K562 (cell line): ENCODE measurements around the gene PUSL1. TPM values are rescaled to one million over a fixed set of nuclear protein-coding genes. Genes with fewer than 3 reads are reported as not detected.
A peak's percentile ranks its signal among the peaks of the same experiment; 100 is the strongest.

ENCODE experiments used
- BCOR ChIP-seq: fragments of 450-650 bp; IDR thresholded peaks from 2 replicates; pipeline ENCODE4 v1.6.1; 2016
- CCNT2 ChIP-seq: IDR thresholded peaks from 2 replicates; pipeline ENCODE4 v1.6.1; 2011; ENCODE audit warnings: borderline replicate concordance, low read depth, mild to moderate bottlenecking, moderate library complexity, mixed read lengths, low read length; ENCODE audit not compliant: insufficient read length; ENCODE audit errors: extremely low read depth
- CEBPB ChIP-seq: fragments of 450-650 bp; IDR thresholded peaks from 2 replicates; pipeline ENCODE4 v1.6.1; 2016; ENCODE audit warnings: missing genetic modification characterization, missing compliant biosample characterization
- DPF2 ChIP-seq: fragments of 450-650 bp; IDR thresholded peaks from 2 replicates; pipeline ENCODE4 v1.6.1; 2016
- FOSL1 ChIP-seq: fragments of 200-800 bp; sonication (Bioruptor generic); conservative IDR thresholded peaks from 2 replicates; pipeline ENCODE4 v1.6.1; 2016; ENCODE audit warnings: missing genetic modification characterization, missing compliant biosample characterization
- GABPB1 ChIP-seq: sonication (generic); formaldehyde crosslinking; IDR thresholded peaks from 2 replicates; pipeline ENCODE4 v1.8.0; 2022; ENCODE audit warnings: mild to moderate bottlenecking, missing genetic modification reagents
- JUN ChIP-seq, 2 experiments: sonication (generic) in 1 of 2; formaldehyde crosslinking in 1 of 2; IDR thresholded peaks; 2 replicates each; pipeline versions ENCODE4 v1.6.1 to v1.8.0; 2012 to 2022; ENCODE audit warnings: borderline replicate concordance in 2 of 2, mild to moderate bottlenecking in 2 of 2, improper control_type of control experiment in 1 of 2, low read depth in 1 of 2, low read length in 1 of 2, missing genetic modification reagents in 1 of 2
- KDM1A ChIP-seq, 2 experiments: fragments of 450-650 bp; IDR thresholded peaks; 2 replicates each; pipeline ENCODE4 v1.6.1; 2016; ENCODE audit warnings: mild to moderate bottlenecking in 2 of 2
- PRMT5 ChIP-seq: sonication (generic); formaldehyde crosslinking; IDR thresholded peaks from 2 replicates; pipeline ENCODE4 v1.5.0; 2020; ENCODE audit warnings: missing genetic modification reagents
- RB1 ChIP-seq: fragments of 450-650 bp; IDR thresholded peaks from 2 replicates; pipeline ENCODE4 v1.6.1; 2017; ENCODE audit warnings: low read depth, mild to moderate bottlenecking
- SNIP1 ChIP-seq: fragments of 450-650 bp; IDR thresholded peaks from 2 replicates; pipeline ENCODE4 v1.7.1; 2017; ENCODE audit warnings: low read depth, mild to moderate bottlenecking
- TBP ChIP-seq: optimal IDR thresholded peaks from 2 replicates; pipeline ENCODE3; 2011; ENCODE audit warnings: low read depth, low read length, improper control_type of control experiment
- TSC22D4 ChIP-seq: fragments of 450-650 bp; IDR thresholded peaks from 2 replicates; pipeline ENCODE4 v1.6.1; 2016; ENCODE audit warnings: missing genetic modification characterization, missing biosample characterization, control low read depth
- YY1 ChIP-seq, 3 experiments: IDR thresholded peaks; 2 replicates each; pipeline ENCODE4 v1.6.1; 2011; ENCODE audit warnings: low read length in 2 of 3, mild to moderate bottlenecking in 2 of 3, moderate library complexity in 2 of 3, borderline replicate concordance in 1 of 3, control low read depth in 1 of 3, low read depth in 1 of 3; ENCODE audit not compliant: insufficient read depth in 3 of 3, insufficient replicate concordance in 2 of 3, control insufficient read depth in 1 of 3, insufficient read length in 1 of 3; ENCODE audit errors: extremely low read depth in 1 of 3
- ZNF24 ChIP-seq: fragments of 450-650 bp; IDR thresholded peaks from 2 replicates; pipeline ENCODE4 v1.6.1; 2016
- polyA plus RNA-seq, 8 experiments: library from polyadenylated mRNA; depleted of rRNA in 4 of 8; stranded (reverse) in 5 of 8; unstranded in 3 of 8; fragments of >200 nt; fragmentation: Nextera tagmentation in 2 of 8; fragmentation: Illumina TruSeq in 1 of 8; extraction: Ambion mirVana in 2 of 8; extraction: Trizol in 1 of 8; gene quantifications; 2 replicates each; pipeline versions ENCODE4 v1.2.1 to v1.2.3, GENCODE V29; 2011 to 2014; ENCODE audit warnings: inconsistent platforms in 1 of 8, missing spikeins in 1 of 8
- total RNA-seq, 7 experiments: library from RNA; depleted of rRNA in 6 of 7; stranded (reverse); fragments of >200 nt in 6 of 7; fragmentation: Illumina TruSeq in 2 of 7; extraction: Trizol in 2 of 7; gene quantifications; 2 replicates each; pipeline versions ENCODE4 v1.2.1 to v1.2.3, GENCODE V29; 2011 to 2021; ENCODE audit warnings: low replicate concordance in 1 of 7
- TF ChIP-seq, protein P1 (sequence below): fragments of 450-650 bp; IDR thresholded peaks from 2 replicates; pipeline ENCODE4 v1.7.0; 2016; ENCODE audit warnings: borderline replicate concordance
- TF ChIP-seq, protein P2 (sequence below): sonication (generic); formaldehyde crosslinking; IDR thresholded peaks from 2 replicates; pipeline ENCODE4 v1.8.0; 2022; ENCODE audit warnings: missing genetic modification reagents, mild to moderate bottlenecking, moderate library complexity, borderline replicate concordance
- TF ChIP-seq, protein P3 (sequence below): sonication (generic); formaldehyde crosslinking; IDR thresholded peaks from 2 replicates; pipeline ENCODE4 v1.9.0; 2022; ENCODE audit warnings: mild to moderate bottlenecking, missing genetic modification reagents
- TF ChIP-seq, protein P4 (sequence below): fragments of 450-650 bp; IDR thresholded peaks from 2 replicates; pipeline ENCODE4 v1.6.1; 2018; ENCODE audit not compliant: partially characterized antibody

PUSL1 gene
- total and polyA plus RNA-seq, 9 of the 15 experiments (the other 6 are each of a cell fraction or from before 2014, with no cell fraction given), result 0.62 to 86.9 (median 13.6) TPM

DNA sequence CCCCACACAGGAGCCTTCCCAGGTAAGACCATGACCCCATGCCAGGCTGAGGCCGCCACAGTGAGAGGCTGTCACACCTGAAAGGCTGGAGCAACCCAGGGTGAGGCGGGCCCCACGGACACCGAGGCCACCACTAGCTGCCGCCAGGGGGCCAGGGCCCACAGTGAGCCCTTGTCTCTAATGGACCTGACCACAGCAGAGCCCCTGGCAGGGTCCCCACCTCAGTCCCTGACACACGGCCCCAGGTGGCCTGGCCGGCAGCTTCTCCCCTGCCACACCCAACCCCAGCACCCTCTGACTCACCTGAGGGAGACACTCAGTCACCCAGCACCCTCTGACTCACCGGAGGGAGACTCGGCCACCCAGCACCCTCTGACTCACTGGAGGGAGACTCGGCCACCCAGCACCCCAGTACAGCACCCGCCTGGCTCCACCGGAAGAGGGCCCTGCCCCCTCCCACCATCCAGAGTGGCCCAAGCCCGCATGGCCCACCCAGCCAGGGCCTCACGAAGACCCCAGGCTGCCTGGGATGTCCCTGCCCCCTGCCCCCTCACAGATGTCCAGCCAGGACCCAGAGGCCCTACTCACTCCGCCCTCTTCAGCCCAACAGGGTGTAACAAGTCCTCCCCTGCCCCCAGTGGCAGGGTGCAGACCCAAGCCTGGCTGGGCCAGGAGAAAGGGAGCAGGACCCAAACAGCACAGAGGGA is 36.4 kb downstream of the PUSL1 start (continued):
- TF ChIP-seq, protein P1, sequence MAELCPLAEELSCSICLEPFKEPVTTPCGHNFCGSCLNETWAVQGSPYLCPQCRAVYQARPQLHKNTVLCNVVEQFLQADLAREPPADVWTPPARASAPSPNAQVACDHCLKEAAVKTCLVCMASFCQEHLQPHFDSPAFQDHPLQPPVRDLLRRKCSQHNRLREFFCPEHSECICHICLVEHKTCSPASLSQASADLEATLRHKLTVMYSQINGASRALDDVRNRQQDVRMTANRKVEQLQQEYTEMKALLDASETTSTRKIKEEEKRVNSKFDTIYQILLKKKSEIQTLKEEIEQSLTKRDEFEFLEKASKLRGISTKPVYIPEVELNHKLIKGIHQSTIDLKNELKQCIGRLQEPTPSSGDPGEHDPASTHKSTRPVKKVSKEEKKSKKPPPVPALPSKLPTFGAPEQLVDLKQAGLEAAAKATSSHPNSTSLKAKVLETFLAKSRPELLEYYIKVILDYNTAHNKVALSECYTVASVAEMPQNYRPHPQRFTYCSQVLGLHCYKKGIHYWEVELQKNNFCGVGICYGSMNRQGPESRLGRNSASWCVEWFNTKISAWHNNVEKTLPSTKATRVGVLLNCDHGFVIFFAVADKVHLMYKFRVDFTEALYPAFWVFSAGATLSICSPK, result 0 out of 2 replicates have a peak, but pooled peaks have one; percentile 54
- TF ChIP-seq CCNT2, result no peak
- TF ChIP-seq GABPB1 (CRISPR knock-in tag), result peak; percentile 37; the same call in 1 of the 2 replicates
- TF ChIP-seq, protein P2, sequence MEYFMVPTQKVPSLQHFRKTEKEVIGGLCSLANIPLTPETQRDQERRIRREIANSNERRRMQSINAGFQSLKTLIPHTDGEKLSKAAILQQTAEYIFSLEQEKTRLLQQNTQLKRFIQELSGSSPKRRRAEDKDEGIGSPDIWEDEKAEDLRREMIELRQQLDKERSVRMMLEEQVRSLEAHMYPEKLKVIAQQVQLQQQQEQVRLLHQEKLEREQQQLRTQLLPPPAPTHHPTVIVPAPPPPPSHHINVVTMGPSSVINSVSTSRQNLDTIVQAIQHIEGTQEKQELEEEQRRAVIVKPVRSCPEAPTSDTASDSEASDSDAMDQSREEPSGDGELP, result peak; percentile 31; the same call in 1 of the 2 replicates
- TF ChIP-seq SNIP1, result 0 out of 2 replicates have a peak, but pooled peaks have one; percentile 29
- TF ChIP-seq, protein P3, sequence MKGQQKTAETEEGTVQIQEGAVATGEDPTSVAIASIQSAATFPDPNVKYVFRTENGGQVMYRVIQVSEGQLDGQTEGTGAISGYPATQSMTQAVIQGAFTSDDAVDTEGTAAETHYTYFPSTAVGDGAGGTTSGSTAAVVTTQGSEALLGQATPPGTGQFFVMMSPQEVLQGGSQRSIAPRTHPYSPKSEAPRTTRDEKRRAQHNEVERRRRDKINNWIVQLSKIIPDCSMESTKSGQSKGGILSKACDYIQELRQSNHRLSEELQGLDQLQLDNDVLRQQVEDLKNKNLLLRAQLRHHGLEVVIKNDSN, result peak; percentile 21; the same call in 1 of the 2 replicates
- TF ChIP-seq DPF2, result 0 out of 2 replicates have a peak, but pooled peaks have one; percentile 52
- TF ChIP-seq ZNF24, result peak; percentile 66; the same call in 1 of the 2 replicates
- TF ChIP-seq TBP, result peak; percentile 20
- TF ChIP-seq FOSL1 (tag), result peak; percentile 100
- TF ChIP-seq RB1, result 0 out of 2 replicates have a peak, but pooled peaks have one; percentile 28
- TF ChIP-seq BCOR, result peak; percentile 36; the same call in 1 of the 2 replicates
- TF ChIP-seq CEBPB, result no peak
- TF ChIP-seq, protein P4, sequence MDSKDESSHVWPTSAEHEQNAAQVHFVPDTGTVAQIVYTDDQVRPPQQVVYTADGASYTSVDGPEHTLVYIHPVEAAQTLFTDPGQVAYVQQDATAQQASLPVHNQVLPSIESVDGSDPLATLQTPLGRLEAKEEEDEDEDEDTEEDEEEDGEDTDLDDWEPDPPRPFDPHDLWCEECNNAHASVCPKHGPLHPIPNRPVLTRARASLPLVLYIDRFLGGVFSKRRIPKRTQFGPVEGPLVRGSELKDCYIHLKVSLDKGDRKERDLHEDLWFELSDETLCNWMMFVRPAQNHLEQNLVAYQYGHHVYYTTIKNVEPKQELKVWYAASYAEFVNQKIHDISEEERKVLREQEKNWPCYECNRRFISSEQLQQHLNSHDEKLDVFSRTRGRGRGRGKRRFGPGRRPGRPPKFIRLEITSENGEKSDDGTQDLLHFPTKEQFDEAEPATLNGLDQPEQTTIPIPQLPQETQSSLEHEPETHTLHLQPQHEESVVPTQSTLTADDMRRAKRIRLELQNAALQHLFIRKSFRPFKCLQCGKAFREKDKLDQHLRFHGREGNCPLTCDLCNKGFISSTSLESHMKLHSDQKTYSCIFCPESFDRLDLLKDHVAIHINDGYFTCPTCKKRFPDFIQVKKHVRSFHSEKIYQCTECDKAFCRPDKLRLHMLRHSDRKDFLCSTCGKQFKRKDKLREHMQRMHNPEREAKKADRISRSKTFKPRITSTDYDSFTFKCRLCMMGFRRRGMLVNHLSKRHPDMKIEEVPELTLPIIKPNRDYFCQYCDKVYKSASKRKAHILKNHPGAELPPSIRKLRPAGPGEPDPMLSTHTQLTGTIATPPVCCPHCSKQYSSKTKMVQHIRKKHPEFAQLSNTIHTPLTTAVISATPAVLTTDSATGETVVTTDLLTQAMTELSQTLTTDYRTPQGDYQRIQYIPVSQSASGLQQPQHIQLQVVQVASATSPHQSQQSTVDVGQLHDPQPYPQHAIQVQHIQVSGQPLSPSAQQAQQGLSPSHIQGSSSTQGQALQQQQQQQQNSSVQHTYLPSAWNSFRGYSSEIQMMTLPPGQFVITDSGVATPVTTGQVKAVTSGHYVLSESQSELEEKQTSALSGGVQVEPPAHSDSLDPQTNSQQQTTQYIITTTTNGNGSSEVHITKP, result peak; percentile 22
- TF ChIP-seq KDM1A (IDR thresholded peaks at IDR 0.05), result peak in 1 of 2 experiments; percentile 41; a peak in 1 of 4 replicates
- no peak for TF ChIP-seq PRMT5 (CRISPR knock-in tag)
- no peak for TF ChIP-seq YY1 (IDR thresholded peaks at IDR 0.05; ENCODE audit: borderline replicate concordance in 1 of 3, control insufficient read depth in 1 of 3, extremely low read depth in 1 of 3, insufficient read depth in 3 of 3, insufficient read length in 1 of 3, insufficient replicate concordance in 2 of 3, low read depth in 1 of 3, low read length in 2 of 3)
- peak; percentile 86; the same call in 1 of the 2 replicates for TF ChIP-seq TSC22D4 (tag)
- peak; percentile 91 for TF ChIP-seq JUN (IDR thresholded peaks at IDR 0.05; ENCODE audit: borderline replicate concordance, low read depth, low read length)
- TF ChIP-seq JUN (CRISPR knock-in tag; IDR thresholded peaks at IDR 0.05; ENCODE audit: borderline replicate concordance), result peak; percentile 93; the same call in 1 of the 2 replicates
